ENCODE data around the gene CIROP. TPM values are rescaled to one million over a fixed set of nuclear protein-coding genes. Genes with fewer than 3 reads are reported as not detected.

Gene CIROP
- total and polyA plus RNA-seq, 4 donors: not detected

DNA sequence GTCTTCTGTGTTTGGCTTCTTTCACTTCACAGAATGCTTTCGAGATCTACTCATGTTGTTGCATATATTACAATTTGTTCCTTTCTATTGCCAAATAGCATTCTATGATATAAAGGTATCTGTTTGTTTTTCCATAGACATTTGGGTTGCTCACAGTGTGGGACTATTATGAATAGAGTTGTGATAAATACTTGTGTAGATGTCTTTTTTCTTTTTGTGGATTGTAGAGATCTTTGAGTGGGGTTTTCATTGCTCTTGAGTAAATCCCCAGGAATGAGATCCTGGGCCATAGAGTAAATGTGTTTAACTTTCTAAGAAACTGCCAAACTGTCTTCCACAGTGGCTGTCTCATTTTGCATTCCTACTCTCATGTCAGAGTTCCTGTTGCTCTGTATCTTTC lies 39.1 kb upstream of the CIROP start:
- TF ChIP-seq, protein P1, sequence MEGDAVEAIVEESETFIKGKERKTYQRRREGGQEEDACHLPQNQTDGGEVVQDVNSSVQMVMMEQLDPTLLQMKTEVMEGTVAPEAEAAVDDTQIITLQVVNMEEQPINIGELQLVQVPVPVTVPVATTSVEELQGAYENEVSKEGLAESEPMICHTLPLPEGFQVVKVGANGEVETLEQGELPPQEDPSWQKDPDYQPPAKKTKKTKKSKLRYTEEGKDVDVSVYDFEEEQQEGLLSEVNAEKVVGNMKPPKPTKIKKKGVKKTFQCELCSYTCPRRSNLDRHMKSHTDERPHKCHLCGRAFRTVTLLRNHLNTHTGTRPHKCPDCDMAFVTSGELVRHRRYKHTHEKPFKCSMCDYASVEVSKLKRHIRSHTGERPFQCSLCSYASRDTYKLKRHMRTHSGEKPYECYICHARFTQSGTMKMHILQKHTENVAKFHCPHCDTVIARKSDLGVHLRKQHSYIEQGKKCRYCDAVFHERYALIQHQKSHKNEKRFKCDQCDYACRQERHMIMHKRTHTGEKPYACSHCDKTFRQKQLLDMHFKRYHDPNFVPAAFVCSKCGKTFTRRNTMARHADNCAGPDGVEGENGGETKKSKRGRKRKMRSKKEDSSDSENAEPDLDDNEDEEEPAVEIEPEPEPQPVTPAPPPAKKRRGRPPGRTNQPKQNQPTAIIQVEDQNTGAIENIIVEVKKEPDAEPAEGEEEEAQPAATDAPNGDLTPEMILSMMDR (IDR thresholded peaks at IDR 0.05; ENCODE audit: control extremely low read depth, extremely low read depth): no peak
- no peaks in the 10 kb centered on the region for H3K9me3 ChIP-seq (ENCODE audit: control insufficient read depth in 4 of 4, insufficient read depth in 3 of 4, low read length in 3 of 4)
- no peak for ATAC-seq (ENCODE audit: insufficient read depth, low FRiP score)
- H3K27me3 ChIP-seq (ENCODE audit: control insufficient read depth in 3 of 3, insufficient read depth in 3 of 3, low read length in 2 of 3): no peaks in the 10 kb centered on the region
- H3K4me3 ChIP-seq: no peak overlapping the region
- H3K27ac ChIP-seq (ENCODE audit: low read depth in 1 of 2, low read length in 1 of 2): no peak overlapping the region
- peaks cover 0 to 6% (median 5%) of the 10 kb centered on the region in 5 donors for H3K4me1 ChIP-seq (ENCODE audit: control insufficient read depth in 5 of 5, insufficient read depth in 5 of 5, low read length in 5 of 5)
- H3K9ac ChIP-seq (ENCODE audit: insufficient read depth in 1 of 2, low read length in 2 of 2): no peak overlapping the region
- 85 to 92% methylated on average over 1 of the region's 1 CpG for WGBS, 2 donors
- no peak for DNase-seq
- H3K36me3 ChIP-seq (ENCODE audit: control insufficient read depth in 4 of 4, insufficient read depth in 4 of 4, low read length in 4 of 4): peaks cover 0 to 46% (median 22%) of the 10 kb centered on the region in 4 donors

DNA sequence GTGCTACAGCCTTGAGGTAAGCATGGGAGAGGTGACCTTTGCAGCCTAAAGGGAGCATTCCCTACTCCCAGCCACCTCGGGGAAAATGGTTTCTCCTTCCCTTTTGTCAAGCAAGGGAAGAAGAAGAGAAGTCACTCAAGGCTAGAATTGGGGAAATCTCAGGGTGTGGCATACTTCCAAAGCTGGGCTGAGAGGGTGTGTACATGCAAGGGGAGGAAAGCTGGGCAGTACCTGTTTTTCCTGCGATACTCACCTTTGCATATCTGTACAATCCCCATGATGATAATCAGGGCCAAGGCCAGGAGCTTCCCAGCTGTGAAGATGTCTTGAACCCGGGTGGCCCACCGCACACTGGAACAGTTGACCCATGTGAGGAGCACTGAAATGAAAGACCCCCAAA lies 38.0 kb upstream of the CIROP start:
- TF ChIP-seq, protein P1 (IDR thresholded peaks at IDR 0.05; ENCODE audit: control extremely low read depth, extremely low read depth): no peak
- no peaks in the 10 kb centered on the region for H3K27me3 ChIP-seq (ENCODE audit: control insufficient read depth in 3 of 3, insufficient read depth in 3 of 3, low read length in 2 of 3)
- 79 to 84% methylated on average over 4 of the region's 4 CpGs for WGBS, 2 donors
- no peaks in the 10 kb centered on the region for H3K9me3 ChIP-seq (ENCODE audit: control insufficient read depth in 4 of 4, insufficient read depth in 3 of 4, low read length in 3 of 4)
- no peak overlapping the region for H3K4me3 ChIP-seq
- peaks cover 0 to 8% (median 5%) of the 10 kb centered on the region in 5 donors for H3K4me1 ChIP-seq (ENCODE audit: control insufficient read depth in 5 of 5, insufficient read depth in 5 of 5, low read length in 5 of 5)
- DNase-seq (no peak), ATAC-seq (ENCODE audit: insufficient read depth, low FRiP score) (no peak)
- H3K27ac ChIP-seq (ENCODE audit: low read depth in 1 of 2, low read length in 1 of 2): peak overlapping the region in 1 of 2 donors; percentile 38
- H3K36me3 ChIP-seq (ENCODE audit: control insufficient read depth in 4 of 4, insufficient read depth in 4 of 4, low read length in 4 of 4): peaks cover 0 to 47% (median 23%) of the 10 kb centered on the region in 4 donors
- no peak overlapping the region for H3K9ac ChIP-seq (ENCODE audit: insufficient read depth in 1 of 2, low read length in 2 of 2)

DNA sequence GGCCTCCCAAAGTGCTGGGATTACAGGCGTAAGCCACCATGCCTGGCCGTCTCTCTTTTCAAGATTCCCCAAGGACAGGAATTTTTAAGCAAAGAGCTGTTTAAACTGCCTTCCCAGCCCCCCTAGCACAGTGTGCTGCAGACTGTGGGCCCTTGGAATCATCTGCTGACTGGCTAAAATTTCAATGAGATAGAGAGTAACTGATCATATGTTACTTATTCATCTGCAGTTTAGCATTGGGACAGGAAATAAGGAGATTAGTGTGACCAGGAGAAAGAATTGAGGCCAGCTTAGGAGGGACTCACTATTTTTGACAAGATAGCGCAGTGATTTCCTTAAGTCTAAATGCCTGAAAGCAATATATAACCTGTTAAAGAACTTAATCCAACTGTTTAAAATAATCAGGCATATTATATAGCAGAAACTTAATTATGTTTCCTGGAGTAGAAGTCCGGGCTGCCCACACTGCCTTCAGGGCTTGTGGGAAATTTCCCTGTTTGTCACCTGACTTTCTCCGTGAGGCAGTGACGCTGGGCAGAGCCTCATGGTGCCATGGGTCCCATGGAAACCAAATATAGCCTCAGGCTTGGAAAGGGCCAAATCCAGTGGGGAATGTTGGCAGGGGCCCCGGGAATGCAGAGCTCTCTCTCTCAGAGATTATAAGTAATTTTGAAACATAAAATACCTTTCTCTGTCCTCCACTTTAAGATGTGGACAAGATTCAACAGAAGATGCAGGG lies 37.1 kb upstream of the CIROP start:
- peak overlapping the region in 1 of 2 donors; percentile 68 for H3K27ac ChIP-seq (ENCODE audit: low read depth in 1 of 2, low read length in 1 of 2)
- WGBS, 2 donors: 65 to 79% methylated on average over 7 of the region's 7 CpGs

More for the DNA sequence above, 37.1 kb upstream of the CIROP start:
- no peaks in the 10 kb centered on the region for H3K9me3 ChIP-seq (ENCODE audit: control insufficient read depth in 4 of 4, insufficient read depth in 3 of 4, low read length in 3 of 4)
- TF ChIP-seq, protein P1 (IDR thresholded peaks at IDR 0.05; ENCODE audit: control extremely low read depth, extremely low read depth): no peak
- H3K4me3 ChIP-seq: no peak overlapping the region
- H3K27me3 ChIP-seq (ENCODE audit: control insufficient read depth in 3 of 3, insufficient read depth in 3 of 3, low read length in 2 of 3): no peaks in the 10 kb centered on the region
- no peak overlapping the region for H3K9ac ChIP-seq (ENCODE audit: insufficient read depth in 1 of 2, low read length in 2 of 2)
- DNase-seq: peak in 1 of 3 donors; percentile 34
- ATAC-seq (ENCODE audit: insufficient read depth, low FRiP score): no peak
- H3K36me3 ChIP-seq (ENCODE audit: control insufficient read depth in 4 of 4, insufficient read depth in 4 of 4, low read length in 4 of 4): peaks cover 0 to 53% (median 23%) of the 10 kb centered on the region in 4 donors
- H3K4me1 ChIP-seq (ENCODE audit: control insufficient read depth in 5 of 5, insufficient read depth in 5 of 5, low read length in 5 of 5): peaks cover 0 to 8% (median 6%) of the 10 kb centered on the region in 5 donors
